Tibial nerve (tissue), 4 donors: Measurements from ENCODE around the gene NCMAP. TPM values are rescaled to one million over a fixed set of nuclear protein-coding genes. Genes with fewer than 3 reads are reported as not detected.

ENCODE experiments used
- DNase-seq, 2 donors: peaks; one replicate each; pipeline ENCODE4 v3.0.0-alpha.2; 2019; ENCODE audit warnings: low spot score in 2 of 2
- H3K27ac ChIP-seq, 4 donors: fragments of 200-600 bp; sonication (generic) in 3 of 4; one replicate each; pipeline ENCODE4 v1.5.1; 2017 to 2019; ENCODE audit warnings: mild to moderate bottlenecking in 1 of 4
- H3K27me3 ChIP-seq, 2 donors: fragments of 200-600 bp; sonication (generic) in 1 of 2; one replicate each; pipeline versions ENCODE4 v1.5.1 to v1.6.0; 2017 to 2019
- H3K36me3 ChIP-seq, 3 donors: fragments of 200-600 bp; sonication (generic); one replicate each; pipeline ENCODE4 v1.5.1; 2018 to 2019
- H3K4me1 ChIP-seq, 4 donors: fragments of 200-600 bp; sonication (generic) in 3 of 4; one replicate each; pipeline ENCODE4 v1.5.1; 2017 to 2019
- H3K4me3 ChIP-seq, 4 donors: fragments of 200-600 bp; sonication (generic) in 3 of 4; one replicate each; pipeline ENCODE4 v1.5.1; 2017 to 2019; ENCODE audit warnings: mild to moderate bottlenecking in 1 of 4, moderate library complexity in 1 of 4
- H3K9me3 ChIP-seq, 4 donors: fragments of 200-600 bp; sonication (generic) in 3 of 4; one replicate each; pipeline ENCODE4 v1.5.1; 2017 to 2019
- CTCF ChIP-seq, 5 experiments: fragments of 200-600 bp in 3 of 5; fragments of 450-650 bp in 2 of 5; sonication (generic) in 3 of 5; IDR thresholded peaks; one replicate each; pipeline ENCODE4 v1.5.1; 2016 to 2019; ENCODE audit warnings: antibody characterized with exemption in 5 of 5, mild to moderate bottlenecking in 3 of 5, moderate library complexity in 2 of 5
- EP300 ChIP-seq, 2 donors: sonication (generic); formaldehyde crosslinking; IDR thresholded peaks; one replicate each; pipeline ENCODE4 v1.6.1; 2017; ENCODE audit warnings: antibody characterized with exemption in 2 of 2, mild to moderate bottlenecking in 1 of 2
- POLR2A ChIP-seq, 2 donors: fragments of 450-650 bp; IDR thresholded peaks; one replicate each; pipeline ENCODE4 v1.6.1; 2017; ENCODE audit warnings: antibody characterized with exemption in 2 of 2, mild to moderate bottlenecking in 2 of 2, moderate library complexity in 2 of 2
- WGBS, 2 donors: methylation state at CpG; one replicate each; pipeline ENCODE4 v1.1.5; 2018; 5-methylcytosine and 5-hydroxymethylcytosine counted together
- small RNA-seq: library from RNA; depleted of rRNA; stranded (forward); fragments of <200 nt; gene quantifications from one replicate; pipeline ENCODE3, GENCODE V24; 2016
- total RNA-seq, 4 donors: library from RNA; depleted of rRNA; stranded (reverse); fragments of >200 nt; gene quantifications; one replicate each; pipeline ENCODE4 v1.1.0, GENCODE V29; 2016

NCMAP gene
- total RNA-seq, 4 donors from 2014 or later, result 49.2 to 191 (median 141) TPM

DNA sequence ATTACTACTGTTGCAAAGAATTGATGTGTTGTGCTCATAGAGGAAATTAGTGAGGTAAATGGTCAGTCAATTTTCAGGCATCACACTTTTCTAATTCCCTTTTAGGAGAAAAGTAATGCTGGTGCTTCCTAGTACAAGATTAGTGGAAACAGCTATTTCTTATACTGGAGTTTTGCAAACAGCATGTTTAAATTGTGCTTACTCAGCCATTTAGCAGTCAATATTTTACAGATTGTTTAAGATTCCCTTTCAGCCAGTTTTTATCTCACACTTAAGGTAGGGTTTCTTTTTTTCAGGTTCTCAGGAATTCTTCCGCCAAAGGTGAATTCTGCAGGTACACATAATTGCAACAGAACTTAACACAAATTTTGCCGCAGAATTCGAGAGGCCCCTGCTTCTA is 98.1 kb downstream of the NCMAP start:
- Histone ChIP-seq H3K4me1 (no peaks in the 10 kb centered on the region), H3K36me3 (peaks cover 17 to 100% (median 62%) of the 10 kb centered on the region in 3 donors), H3K27ac (no peak overlapping the region), H3K4me3 (no peak overlapping the region), H3K27me3 (no peaks in the 10 kb centered on the region), H3K9me3 (no peaks in the 10 kb centered on the region)
- TF ChIP-seq POLR2A (IDR thresholded peaks at IDR 0.05) (no peak), EP300 (IDR thresholded peaks at IDR 0.05) (no peak)
- WGBS, 2 donors, result 93 to 97% methylated on average over 3 of the region's 3 CpGs
- DNase-seq, result no peak

GRCh38 chr1:24656046-24656445 is 100.2 kb downstream of the NCMAP start:
- no peaks in the 10 kb centered on the region for H3K9me3 ChIP-seq
- DNase-seq, result no peak
- peaks cover 14 to 96% (median 49%) of the 10 kb centered on the region in 3 donors for H3K36me3 ChIP-seq
- 93 to 97% methylated on average over 1 of the region's 1 CpG for WGBS, 2 donors
- H3K27me3 ChIP-seq, result no peaks in the 10 kb centered on the region
- H3K4me1 ChIP-seq, result peaks cover 0 to 2% (median 0%) of the 10 kb centered on the region in 4 donors
- no peak overlapping the region for H3K27ac ChIP-seq
- no peak for TF ChIP-seq CTCF (IDR thresholded peaks at IDR 0.05)
- no peak for TF ChIP-seq EP300 (IDR thresholded peaks at IDR 0.05)
- TF ChIP-seq POLR2A (IDR thresholded peaks at IDR 0.05), result no peak
- H3K4me3 ChIP-seq, result no peak overlapping the region

- Histone ChIP-seq H3K4me3 (no peak overlapping the region), H3K36me3 (peaks cover 9 to 96% (median 55%) of the 10 kb centered on the region in 3 donors), H3K27ac (no peak overlapping the region), H3K9me3 (no peaks in the 10 kb centered on the region), H3K4me1 (peaks cover 0 to 2% (median 0%) of the 10 kb centered on the region in 4 donors), H3K27me3 (no peaks in the 10 kb centered on the region)
- WGBS, 2 donors, result 89 to 92% methylated on average over 3 of the region's 3 CpGs
- no peak for TF ChIP-seq POLR2A (IDR thresholded peaks at IDR 0.05)
- no peak for TF ChIP-seq CTCF (IDR thresholded peaks at IDR 0.05)
- no peak for TF ChIP-seq EP300 (IDR thresholded peaks at IDR 0.05)
- no peak for DNase-seq
Observed at GRCh38 chr1:24657781-24658180, 101.9 kb downstream of the NCMAP start.

Small RNA genes within 50 kb of the gene (small RNA-seq; reads per million reads assigned to genes)
- gene RF00019, result not detected

Other genes starting within 250 kb of the NCMAP start
- gene GRHL3, start 236.7 kb upstream of the NCMAP start, total RNA-seq, result not detected
- 1 to 10 TPM; 1.5 to 5.7 (median 3.0) TPM for gene STPG1, start 142.3 kb upstream of the NCMAP start, total RNA-seq
- 10 to 100 TPM; 16.5 to 41.1 (median 30.1) TPM for gene NIPAL3, start 140.3 kb upstream of the NCMAP start, total RNA-seq
- gene RCAN3, start 53.3 kb upstream of the NCMAP start, total RNA-seq, result 10 to 100 TPM in 2 of 4 donors, 1 to 10 TPM in 2; 6.0 to 22.8 (median 10.8) TPM
- gene SRRM1, start 87.2 kb downstream of the NCMAP start, total RNA-seq, result 100 to 1,000 TPM; 106 to 164 (median 152) TPM
- 100 to 1,000 TPM; 399 to 688 (median 564) TPM for gene CLIC4, start 189.4 kb downstream of the NCMAP start, total RNA-seq